Measurements from ENCODE around the gene GPALPP1. TPM values are rescaled to one million over a fixed set of nuclear protein-coding genes. Genes with fewer than 3 reads are reported as not detected.
"Not testable (repeated sequence)": the region's sequence is repeated elsewhere in the genome, so short reads cannot be mapped to it uniquely, and the experiment has no call there.

The GPALPP1 gene, protein sequence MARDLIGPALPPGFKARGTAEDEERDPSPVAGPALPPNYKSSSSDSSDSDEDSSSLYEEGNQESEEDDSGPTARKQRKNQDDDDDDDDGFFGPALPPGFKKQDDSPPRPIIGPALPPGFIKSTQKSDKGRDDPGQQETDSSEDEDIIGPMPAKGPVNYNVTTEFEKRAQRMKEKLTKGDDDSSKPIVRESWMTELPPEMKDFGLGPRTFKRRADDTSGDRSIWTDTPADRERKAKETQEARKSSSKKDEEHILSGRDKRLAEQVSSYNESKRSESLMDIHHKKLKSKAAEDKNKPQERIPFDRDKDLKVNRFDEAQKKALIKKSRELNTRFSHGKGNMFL
- 5.0 and 17.0 TPM in 2 replicates for total RNA-seq (2014; rRNA removed)
- percentile 66 among the genes with signal in this experiment for Bru-seq, nascent RNA
- percentile 62 among the genes with signal in this experiment for BruChase-seq, experiment 1, labeled RNA remaining after a 6-hour chase
- BruChase-seq, experiment 2, labeled RNA remaining after a 2-hour chase: percentile 69 among the genes with signal in this experiment
- long read RNA-seq, full-length matches to known transcripts: 3 of 25 reads
- long read RNA-seq, partial matches to known transcripts: 12 of 25 reads
- long read RNA-seq, other reads (novel, unspliced or antisense): 10 of 25 reads

DNA sequence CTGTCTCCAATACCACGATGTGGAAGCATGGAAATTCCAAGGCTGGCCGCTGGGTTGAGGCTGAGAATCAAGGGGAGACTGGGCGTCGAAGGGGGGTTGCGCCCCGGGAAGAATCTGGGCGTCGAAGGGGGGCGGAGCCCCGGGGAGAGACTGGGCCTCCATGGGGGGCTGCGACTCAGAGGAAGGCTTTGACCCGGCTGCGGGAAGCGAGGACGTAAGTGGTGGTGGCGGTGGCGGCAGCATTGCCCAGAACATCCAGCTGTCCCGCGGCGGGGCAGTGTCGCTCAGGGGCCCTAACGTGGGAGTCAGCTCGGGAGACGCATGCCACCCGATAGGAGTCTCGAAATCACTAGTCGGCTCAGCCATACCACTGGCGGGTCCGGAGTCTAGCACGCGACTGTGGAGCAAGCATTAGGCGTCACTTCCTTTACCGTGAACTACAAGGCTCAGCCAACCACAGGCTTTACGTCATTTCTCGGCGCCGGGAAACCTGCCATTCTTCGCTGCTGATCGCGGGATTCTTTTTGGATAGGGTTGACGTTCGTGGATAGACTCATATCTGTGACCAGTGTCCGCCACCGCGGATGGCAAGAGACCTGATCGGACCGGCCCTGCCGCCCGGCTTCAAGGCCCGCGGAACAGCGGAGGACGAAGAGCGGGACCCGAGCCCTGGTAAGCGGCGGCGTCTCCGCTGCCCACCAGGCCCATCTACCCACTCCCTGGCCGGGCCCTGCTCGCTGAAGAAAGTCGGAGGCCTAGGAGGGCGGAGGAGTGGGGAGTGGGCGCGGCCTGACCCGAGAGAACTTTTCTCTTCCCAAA is at the start of gene GPALPP1, which contains the start of gene NUFIP1:
Gene GPALPP1 (plus strand): TSS at position 468 of the 819 bp plus-strand sequence. CDS start 117 bp downstream, at position 585.
Gene NUFIP1 (minus strand): TSS at position 401 of the 819 bp plus-strand sequence. CDS start 35 bp downstream, at position 366.
- POLR2A ChIA-PET (ENCODE audit: unreplicated experiment): no interaction called here
- peak; percentile 91 for DNase-seq
- no peaks in the 10 kb centered on the region for H3K9me2 ChIP-seq (replicated peaks; ENCODE audit: low read length)
- TF ChIP-seq EZH2phosphoT487 (IDR thresholded peaks at IDR 0.05; ENCODE audit: borderline replicate concordance, low read length) (no peak), EZH2 (IDR thresholded peaks at IDR 0.05; ENCODE audit: low read length, unreplicated experiment) (no peak)
- TF ChIP-seq, protein P1, sequence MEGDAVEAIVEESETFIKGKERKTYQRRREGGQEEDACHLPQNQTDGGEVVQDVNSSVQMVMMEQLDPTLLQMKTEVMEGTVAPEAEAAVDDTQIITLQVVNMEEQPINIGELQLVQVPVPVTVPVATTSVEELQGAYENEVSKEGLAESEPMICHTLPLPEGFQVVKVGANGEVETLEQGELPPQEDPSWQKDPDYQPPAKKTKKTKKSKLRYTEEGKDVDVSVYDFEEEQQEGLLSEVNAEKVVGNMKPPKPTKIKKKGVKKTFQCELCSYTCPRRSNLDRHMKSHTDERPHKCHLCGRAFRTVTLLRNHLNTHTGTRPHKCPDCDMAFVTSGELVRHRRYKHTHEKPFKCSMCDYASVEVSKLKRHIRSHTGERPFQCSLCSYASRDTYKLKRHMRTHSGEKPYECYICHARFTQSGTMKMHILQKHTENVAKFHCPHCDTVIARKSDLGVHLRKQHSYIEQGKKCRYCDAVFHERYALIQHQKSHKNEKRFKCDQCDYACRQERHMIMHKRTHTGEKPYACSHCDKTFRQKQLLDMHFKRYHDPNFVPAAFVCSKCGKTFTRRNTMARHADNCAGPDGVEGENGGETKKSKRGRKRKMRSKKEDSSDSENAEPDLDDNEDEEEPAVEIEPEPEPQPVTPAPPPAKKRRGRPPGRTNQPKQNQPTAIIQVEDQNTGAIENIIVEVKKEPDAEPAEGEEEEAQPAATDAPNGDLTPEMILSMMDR (conservative IDR thresholded peaks at IDR 0.05; ENCODE audit: low read depth, low read length): no peak
- H3K9ac ChIP-seq (ENCODE audit: low read length): peak within 1 kb of the TSS; percentile 96
- H3K36me3 ChIP-seq (ENCODE audit: low read depth, low read length): peaks cover 3% of the 10 kb centered on the region; the same call in 1 of the 2 replicates
- H2AFZ ChIP-seq (ENCODE audit: low read length): peak within 1 kb of the TSS; percentile 94
- CTCF ChIA-PET: no interaction called here
- H3K9me3 ChIP-seq (ENCODE audit: low read length): no peaks in the 10 kb centered on the region
- H3K27me3 ChIP-seq (ENCODE audit: low read length): no peaks in the 10 kb centered on the region
- H3K4me2 ChIP-seq (ENCODE audit: low read length): peak within 1 kb of the TSS; percentile 99
- peak within 1 kb of the TSS; percentile 100 for H3K4me3 ChIP-seq (ENCODE audit: low read length)
- H4K20me1 ChIP-seq (ENCODE audit: low read length): peaks cover 14% of the 10 kb centered on the region; the same call in 1 of the 2 replicates
- peak within 1 kb of the TSS; percentile 53 for H3K27ac ChIP-seq (ENCODE audit: low read length)
- H3K4me1 ChIP-seq (ENCODE audit: insufficient read depth, low read length): peaks cover 12% of the 10 kb centered on the region
- intact Hi-C loops (cut with micrococcal nuclease): no loop called here
- BruUV-seq (replicated peaks): TSS peak; percentile 56
- H3F3A ChIP-seq (ENCODE audit: low read length, unreplicated experiment): no peaks in the 10 kb centered on the region
- peak; percentile 89 for ATAC-seq
- peaks cover 89% of the 10 kb centered on the region for H3K79me2 ChIP-seq (ENCODE audit: low read length)

DNA sequence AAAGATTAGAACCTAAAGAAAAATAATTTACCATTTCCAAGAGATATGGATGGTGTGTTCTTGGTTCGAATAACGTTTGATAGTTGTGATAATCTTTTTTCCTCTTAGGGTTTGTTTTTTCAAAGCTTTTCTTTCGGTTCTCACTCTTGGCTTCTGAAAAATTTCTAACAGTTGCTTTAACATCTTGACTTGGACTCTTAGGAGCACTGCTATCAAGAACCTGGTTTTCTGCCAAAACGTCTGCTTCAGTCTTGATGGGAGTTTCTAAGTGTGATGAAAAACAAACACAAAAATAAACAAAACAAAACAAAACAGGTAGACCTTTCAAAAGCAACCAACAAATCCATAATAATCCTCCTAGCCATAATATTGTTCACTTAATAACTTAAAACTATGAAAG is 45.9 kb upstream of the GPALPP1 start:
- H3K9me3 ChIP-seq (ENCODE audit: low read length); H4K20me1 ChIP-seq (ENCODE audit: low read length); H3K9me2 ChIP-seq (replicated peaks; ENCODE audit: low read length); intact Hi-C loops (cut with micrococcal nuclease); H3K4me2 ChIP-seq (ENCODE audit: low read length); CTCF ChIA-PET; POLR2A ChIA-PET (ENCODE audit: unreplicated experiment); H3K36me3 ChIP-seq (ENCODE audit: low read depth, low read length); H3K4me1 ChIP-seq (ENCODE audit: insufficient read depth, low read length); H3K27me3 ChIP-seq (ENCODE audit: low read length); ATAC-seq; BruUV-seq (replicated peaks); DNase-seq; H3K79me2 ChIP-seq (ENCODE audit: low read length); H3K9ac ChIP-seq (ENCODE audit: low read length); H3K4me3 ChIP-seq (ENCODE audit: low read length); H3K27ac ChIP-seq (ENCODE audit: low read length); H2AFZ ChIP-seq (ENCODE audit: low read length); H3F3A ChIP-seq (ENCODE audit: low read length, unreplicated experiment): not testable (repeated sequence)

DNA sequence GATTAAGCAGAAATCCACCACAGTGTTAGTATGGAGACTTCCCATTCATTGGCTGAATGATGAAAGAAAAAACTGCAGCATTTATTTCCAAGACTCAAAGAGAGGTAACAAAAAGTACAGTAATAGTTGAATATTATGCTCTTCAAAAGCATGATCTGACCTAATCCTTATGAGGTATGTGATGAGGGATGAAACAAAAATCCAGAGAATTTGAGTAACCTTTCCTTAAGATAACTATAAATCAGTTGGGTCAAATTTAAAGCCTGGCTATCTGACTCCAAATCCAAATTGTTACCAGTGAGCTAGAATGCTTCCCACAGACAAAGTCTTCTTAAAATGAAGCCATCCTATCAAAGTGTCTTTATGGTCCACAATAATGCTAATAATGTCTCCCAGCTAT is 38.2 kb upstream of the GPALPP1 start:
- POLR2A ChIA-PET (ENCODE audit: unreplicated experiment): no interaction called here
- H3K36me3 ChIP-seq (ENCODE audit: low read depth, low read length): no peaks in the 10 kb centered on the region; the same call in 1 of the 2 replicates
- H3K4me3 ChIP-seq (ENCODE audit: low read length): no peak overlapping the region
- no peaks in the 10 kb centered on the region for H3K9me2 ChIP-seq (replicated peaks; ENCODE audit: low read length)
- H3K27ac ChIP-seq (ENCODE audit: low read length): no peak overlapping the region
- no TSS peak for BruUV-seq (replicated peaks)
- intact Hi-C loops (cut with micrococcal nuclease): no loop called here
- H3K9ac ChIP-seq (ENCODE audit: low read length): no peak overlapping the region
- no peaks in the 10 kb centered on the region for H3K27me3 ChIP-seq (ENCODE audit: low read length)
- peaks cover 4% of the 10 kb centered on the region; the same call in 1 of the 2 replicates for H3K4me1 ChIP-seq (ENCODE audit: insufficient read depth, low read length)
- no peak overlapping the region for H2AFZ ChIP-seq (ENCODE audit: low read length)
- H4K20me1 ChIP-seq (ENCODE audit: low read length): no peaks in the 10 kb centered on the region
- no peaks in the 10 kb centered on the region for H3F3A ChIP-seq (ENCODE audit: low read length, unreplicated experiment)
- CTCF ChIA-PET: no interaction called here
- no peak for ATAC-seq
- no peaks in the 10 kb centered on the region for H3K79me2 ChIP-seq (ENCODE audit: low read length)
- TF ChIP-seq EZH2 (IDR thresholded peaks at IDR 0.05; ENCODE audit: low read length, unreplicated experiment) (no peak), EZH2phosphoT487 (IDR thresholded peaks at IDR 0.05; ENCODE audit: borderline replicate concordance, low read length) (no peak)
- TF ChIP-seq, protein P1 (conservative IDR thresholded peaks at IDR 0.05; ENCODE audit: low read depth, low read length): no peak
- no peak for DNase-seq
- H3K9me3 ChIP-seq (ENCODE audit: low read length): no peaks in the 10 kb centered on the region
- no peak overlapping the region for H3K4me2 ChIP-seq (ENCODE audit: low read length)

Data from PC-3 (cell line).